NCI-H2107 (cell line): Measurements from ENCODE around the gene PTPRN2.
"Not testable (repeated sequence)": the region's sequence is repeated elsewhere in the genome, so short reads cannot be mapped to it uniquely, and the experiment has no call there.

ENCODE experiments used
- DNase-seq: peaks from one replicate; lab custom pipeline; 2025; lab: John Stamatoyannopoulos, UW

PTPRN2 gene

GRCh38 chr7:157793973-157794745 is 793.5 kb downstream of the PTPRN2 start:
- DNase-seq: no peak

- no peak for DNase-seq
Observed at GRCh38 chr7:157793087-157793353, 794.6 kb downstream of the PTPRN2 start.

GRCh38 chr7:157792241-157793086 is 795.2 kb downstream of the PTPRN2 start:
- no peak for DNase-seq

GRCh38 chr7:157791666-157792065 is 796.0 kb downstream of the PTPRN2 start:
- DNase-seq: no peak

- DNase-seq: no peak
Observed at GRCh38 chr7:157791261-157791660, 796.4 kb downstream of the PTPRN2 start.

- DNase-seq: no peak
Observed at GRCh38 chr7:157789942-157790341, 797.7 kb downstream of the PTPRN2 start.

- no peak for DNase-seq
Observed at GRCh38 chr7:157789094-157789493, 798.5 kb downstream of the PTPRN2 start.

- DNase-seq: no peak
Observed at GRCh38 chr7:157788573-157788972, 799.0 kb downstream of the PTPRN2 start.

GRCh38 chr7:157787275-157787701 is 800.3 kb downstream of the PTPRN2 start:
- no peak for DNase-seq

- no peak for DNase-seq
Observed at GRCh38 chr7:157786375-157787274, 801.0 kb downstream of the PTPRN2 start.

- no peak for DNase-seq
Observed at GRCh38 chr7:157785486-157786186, 802.0 kb downstream of the PTPRN2 start.

GRCh38 chr7:157784979-157785441 is 802.6 kb downstream of the PTPRN2 start:
- DNase-seq: no peak

- DNase-seq: no peak
Observed at GRCh38 chr7:157784041-157784835, 803.4 kb downstream of the PTPRN2 start.

- no peak for DNase-seq
Observed at GRCh38 chr7:157782041-157782440, 805.6 kb downstream of the PTPRN2 start.

GRCh38 chr7:157780721-157781120 is 806.9 kb downstream of the PTPRN2 start:
- DNase-seq: no peak

GRCh38 chr7:157780312-157780711 is 807.3 kb downstream of the PTPRN2 start:
- no peak for DNase-seq

GRCh38 chr7:157779206-157779605 is 808.4 kb downstream of the PTPRN2 start:
- DNase-seq: no peak

- not testable (repeated sequence) for DNase-seq
Observed at GRCh38 chr7:157777194-157777762, 810.3 kb downstream of the PTPRN2 start.

GRCh38 chr7:157775560-157776332 is 811.9 kb downstream of the PTPRN2 start:
- no peak for DNase-seq
